Natural killer cell treated with Interleukin-12 subunit alpha and Interleukin-12 subunit beta and Interleukin-15 and Interleukin-18, amount 100 ng/mL, for 72 hours (primary cell): ENCODE data around the gene NPLOC4. TPM values are rescaled to one million over a fixed set of nuclear protein-coding genes. Genes with fewer than 3 reads are reported as not detected.
"Not testable (repeated sequence)": the region's sequence is repeated elsewhere in the genome, so short reads cannot be mapped to it uniquely, and the experiment has no call there.

Experiments
- ATAC-seq, 2 donors: fragments of 150-1000 bp; cut with Tn5 transposase in 1 of 2; sonication (Bioruptor Pico), chemical (Tn5 transposase) in 1 of 2; 2 replicates each; pipeline ENCODE4 v1.10.0; 2021
- DNase-seq: peaks from one replicate; pipeline ENCODE4 v3.0.0; 2022; ENCODE audit warnings: low spot score
- H3K27ac Mint-ChIP-seq, 2 donors: 1 replicate in 1 of 2; 2 replicates in 1 of 2; pipeline ENCODE4 v1.8.0; 2022; ENCODE audit warnings: mixed read lengths in 2 of 2, mild to moderate bottlenecking in 1 of 2, moderate library complexity in 1 of 2
- H3K27me3 Mint-ChIP-seq, 2 donors: 1 replicate in 1 of 2; 2 replicates in 1 of 2; pipeline ENCODE4 v1.8.0; 2022; ENCODE audit warnings: mixed read lengths in 2 of 2
- H3K36me3 Mint-ChIP-seq: one replicate; pipeline ENCODE4 v1.8.0; 2022; ENCODE audit warnings: mixed read lengths
- H3K4me1 Mint-ChIP-seq, 2 donors: 1 replicate in 1 of 2; 2 replicates in 1 of 2; pipeline ENCODE4 v1.8.0; 2022; ENCODE audit warnings: low read depth in 2 of 2, mixed read lengths in 2 of 2, mild to moderate bottlenecking in 1 of 2
- H3K4me3 Mint-ChIP-seq: one replicate; pipeline ENCODE4 v1.8.0; 2022; ENCODE audit warnings: mixed read lengths
- H3K9me3 Mint-ChIP-seq: 2 replicates; pipeline ENCODE4 v1.8.0; 2022; ENCODE audit warnings: mixed read lengths
- total RNA-seq, 2 donors: library from RNA; stranded (reverse); gene quantifications; one replicate each; pipeline ENCODE4 v1.2.3, GENCODE V29; 2022

The NPLOC4 gene
- total RNA-seq, 2 donors from 2014 or later, result 161 to 174 TPM

GRCh38 chr17:81603846-81604610, 32.9 kb downstream of the NPLOC4 start:
- Mint-ChIP-seq H3K4me3 (no peak overlapping the region), H3K36me3 (peaks cover 14% of the 10 kb centered on the region), H3K27ac (no peak overlapping the region), H3K27me3 (no peaks in the 10 kb centered on the region), H3K9me3 (no peaks in the 10 kb centered on the region), H3K4me1 (peaks cover 3 to 11% of the 10 kb centered on the region in 2 donors)
- DNase-seq (no peak), ATAC-seq (no peak)

GRCh38 chr17:81601525-81602120, 35.3 kb downstream of the NPLOC4 start:
- Mint-ChIP-seq H3K36me3 (peaks cover 14% of the 10 kb centered on the region), H3K4me1 (peaks cover 10 to 11% of the 10 kb centered on the region in 2 donors), H3K4me3 (no peak overlapping the region), H3K9me3 (no peaks in the 10 kb centered on the region), H3K27ac (no peak overlapping the region), H3K27me3 (no peaks in the 10 kb centered on the region)
- DNase-seq (peak; percentile 78), ATAC-seq (peak; percentile 73 to 75)

- Mint-ChIP-seq H3K4me3 (no peak overlapping the region), H3K27me3 (no peaks in the 10 kb centered on the region), H3K27ac (no peak overlapping the region), H3K4me1 (peaks cover 10 to 11% of the 10 kb centered on the region in 2 donors), H3K36me3 (peaks cover 14% of the 10 kb centered on the region), H3K9me3 (no peaks in the 10 kb centered on the region)
- peak; percentile 56 for DNase-seq
- no peak for ATAC-seq
Observed at GRCh38 chr17:81599719-81600486, 37.0 kb downstream of the NPLOC4 start.

- H3K4me3 Mint-ChIP-seq, result no peak overlapping the region
- H3K4me1 Mint-ChIP-seq, result peaks cover 2 to 3% of the 10 kb centered on the region in 2 donors
- no peaks in the 10 kb centered on the region for H3K27me3 Mint-ChIP-seq
- H3K9me3 Mint-ChIP-seq, result no peaks in the 10 kb centered on the region
- peaks cover 5% of the 10 kb centered on the region for H3K36me3 Mint-ChIP-seq
- no peak for ATAC-seq
- peak; percentile 34 for DNase-seq
- peak overlapping the region in 1 of 2 donors; percentile 11 for H3K27ac Mint-ChIP-seq
Observed at GRCh38 chr17:81593105-81593871, 43.6 kb downstream of the NPLOC4 start.

DNA sequence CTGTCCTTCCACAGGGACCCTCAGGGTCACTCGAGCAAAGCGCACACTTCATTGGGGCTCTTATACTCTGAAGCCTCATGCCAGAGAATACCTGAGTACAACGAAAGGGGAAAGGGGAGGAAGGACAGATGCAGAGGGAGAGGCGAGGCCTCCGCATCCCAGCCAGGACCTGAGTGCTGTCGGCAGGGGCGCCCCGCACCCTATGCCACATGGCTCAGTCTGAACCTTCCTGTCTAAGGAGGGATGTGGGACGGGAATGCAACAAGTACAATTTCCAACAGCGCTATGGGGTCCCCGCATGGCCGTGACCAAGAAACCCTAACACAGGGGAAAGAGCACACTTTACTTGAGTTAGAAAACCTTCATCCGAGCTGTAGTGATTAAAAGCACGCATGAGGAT, 44.9 kb downstream of the NPLOC4 start:
- ATAC-seq, result peak in 1 of 2 donors; percentile 9
- Mint-ChIP-seq H3K27me3 (no peaks in the 10 kb centered on the region), H3K36me3 (peaks cover 5% of the 10 kb centered on the region), H3K9me3 (no peaks in the 10 kb centered on the region), H3K27ac (no peak overlapping the region), H3K4me1 (no peaks in the 10 kb centered on the region), H3K4me3 (no peak overlapping the region)
- no peak for DNase-seq

DNA sequence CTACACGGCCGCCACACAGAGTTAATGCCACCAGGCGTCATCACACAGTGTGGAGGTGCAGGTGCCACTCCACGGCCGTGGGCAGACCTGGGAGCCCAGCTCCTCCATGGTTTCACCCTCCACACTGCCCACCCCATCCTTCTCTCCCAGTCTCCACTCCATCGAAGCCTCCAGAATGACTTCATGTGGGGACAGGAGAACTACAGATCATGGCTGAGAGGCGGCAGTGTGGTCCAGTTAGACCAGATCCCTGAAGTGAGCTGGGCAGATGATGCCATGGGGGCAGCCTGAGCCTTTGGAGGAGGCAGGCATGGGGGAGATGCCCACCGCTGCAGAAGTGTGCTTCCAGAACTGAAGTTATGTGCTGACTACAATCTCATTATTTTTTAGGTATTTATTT, 46.8 kb downstream of the NPLOC4 start:
- Mint-ChIP-seq H3K4me1 (no peaks in the 10 kb centered on the region), H3K4me3 (no peak overlapping the region), H3K9me3 (no peaks in the 10 kb centered on the region), H3K27me3 (no peaks in the 10 kb centered on the region), H3K36me3 (peaks cover 10% of the 10 kb centered on the region), H3K27ac (no peak overlapping the region)
- no peak for ATAC-seq
- no peak for DNase-seq

GRCh38 chr17:81589612-81590011, 47.3 kb downstream of the NPLOC4 start:
- ATAC-seq, result no peak
- H3K9me3 Mint-ChIP-seq, result no peaks in the 10 kb centered on the region
- H3K4me1 Mint-ChIP-seq, result no peaks in the 10 kb centered on the region
- peaks cover 10% of the 10 kb centered on the region for H3K36me3 Mint-ChIP-seq
- H3K27ac Mint-ChIP-seq, result no peak overlapping the region
- H3K4me3 Mint-ChIP-seq, result no peak overlapping the region
- H3K27me3 Mint-ChIP-seq, result no peaks in the 10 kb centered on the region
- no peak for DNase-seq

- Mint-ChIP-seq H3K27ac (no peak overlapping the region), H3K9me3 (no peaks in the 10 kb centered on the region), H3K4me3 (no peak overlapping the region), H3K36me3 (peaks cover 19% of the 10 kb centered on the region), H3K4me1 (no peaks in the 10 kb centered on the region), H3K27me3 (no peaks in the 10 kb centered on the region)
- peak; percentile 22 for DNase-seq
- no peak for ATAC-seq
Observed at GRCh38 chr17:81586096-81586495, 50.8 kb downstream of the NPLOC4 start.

DNA sequence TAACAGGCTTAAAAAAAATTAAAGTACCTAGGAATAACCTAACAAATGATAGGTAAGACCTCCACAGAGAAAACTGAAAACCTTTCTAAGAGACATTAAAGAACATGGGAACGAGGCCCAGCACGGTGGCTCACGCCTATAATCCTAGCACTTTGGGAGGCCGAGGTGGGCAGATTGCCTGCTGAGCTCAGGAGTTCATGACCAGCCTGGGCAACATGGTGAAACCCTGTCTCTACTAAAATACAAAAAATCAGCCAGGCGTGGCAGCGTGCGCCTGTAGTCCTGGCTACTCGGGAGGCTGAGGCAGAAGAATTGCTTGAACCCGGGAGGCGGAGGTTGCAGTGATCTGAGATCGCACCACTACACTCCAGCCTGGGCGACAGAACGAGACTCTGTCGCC, 52.1 kb downstream of the NPLOC4 start:
- peaks cover 19% of the 10 kb centered on the region for H3K36me3 Mint-ChIP-seq
- not testable (repeated sequence) for H3K4me1 Mint-ChIP-seq, DNase-seq, H3K4me3 Mint-ChIP-seq, H3K9me3 Mint-ChIP-seq, ATAC-seq, H3K27ac Mint-ChIP-seq, H3K27me3 Mint-ChIP-seq

DNA sequence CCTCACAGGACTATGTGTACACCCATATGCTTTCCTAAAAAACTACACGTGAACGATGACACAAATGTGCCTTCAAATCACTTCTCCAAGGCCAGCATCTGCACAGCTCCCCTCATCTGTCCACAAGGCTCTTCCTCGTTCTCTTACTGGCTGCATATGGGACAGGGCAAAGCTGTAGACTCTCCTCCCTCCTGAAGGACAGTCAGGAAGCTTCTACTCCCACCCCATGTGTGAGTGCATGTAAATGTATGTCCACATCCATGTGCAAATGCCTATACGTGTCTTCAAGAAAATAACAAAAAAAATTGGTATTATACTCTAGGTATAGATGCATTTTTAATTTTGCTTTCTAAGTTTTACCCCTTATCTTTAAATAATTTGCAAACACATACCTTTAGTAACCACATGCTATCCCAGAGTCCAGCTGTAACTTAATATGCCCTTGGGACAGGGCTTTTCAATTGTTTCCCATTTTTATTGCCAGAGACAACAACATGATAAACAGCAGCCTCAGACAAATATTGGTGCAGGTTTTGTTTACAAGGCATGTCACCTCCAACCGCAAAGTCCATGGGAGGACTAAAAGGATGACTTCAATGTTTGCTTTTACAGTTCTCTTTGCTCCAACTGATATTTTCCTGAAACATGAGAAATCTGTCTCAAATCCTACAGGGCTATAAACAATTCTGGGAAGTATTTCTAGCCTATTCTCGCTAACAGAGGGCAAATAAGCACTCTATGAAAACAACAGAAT, 53.1 kb downstream of the NPLOC4 start:
- no peak overlapping the region for H3K27ac Mint-ChIP-seq
- H3K4me1 Mint-ChIP-seq, result peaks cover 0 to 11% of the 10 kb centered on the region in 2 donors
- DNase-seq, result no peak
- H3K9me3 Mint-ChIP-seq, result no peaks in the 10 kb centered on the region
- H3K27me3 Mint-ChIP-seq, result no peaks in the 10 kb centered on the region
- H3K4me3 Mint-ChIP-seq, result no peak overlapping the region
- ATAC-seq, result no peak
- peaks cover 18% of the 10 kb centered on the region for H3K36me3 Mint-ChIP-seq

- Mint-ChIP-seq H3K27me3 (no peaks in the 10 kb centered on the region), H3K9me3 (no peaks in the 10 kb centered on the region), H3K27ac (no peak overlapping the region), H3K4me1 (peaks cover 9 to 16% of the 10 kb centered on the region in 2 donors), H3K36me3 (peaks cover 14% of the 10 kb centered on the region), H3K4me3 (no peak overlapping the region)
- ATAC-seq (no peak), DNase-seq (no peak)
Observed at GRCh38 chr17:81582749-81583148, 54.2 kb downstream of the NPLOC4 start.

GRCh38 chr17:81582341-81582740, 54.6 kb downstream of the NPLOC4 start:
- ATAC-seq (no peak), DNase-seq (no peak)
- no peak overlapping the region for H3K27ac Mint-ChIP-seq
- no peaks in the 10 kb centered on the region for H3K9me3 Mint-ChIP-seq
- no peak overlapping the region for H3K4me3 Mint-ChIP-seq
- peaks cover 12 to 20% of the 10 kb centered on the region in 2 donors for H3K4me1 Mint-ChIP-seq
- no peaks in the 10 kb centered on the region for H3K27me3 Mint-ChIP-seq
- H3K36me3 Mint-ChIP-seq, result peaks cover 17% of the 10 kb centered on the region

DNA sequence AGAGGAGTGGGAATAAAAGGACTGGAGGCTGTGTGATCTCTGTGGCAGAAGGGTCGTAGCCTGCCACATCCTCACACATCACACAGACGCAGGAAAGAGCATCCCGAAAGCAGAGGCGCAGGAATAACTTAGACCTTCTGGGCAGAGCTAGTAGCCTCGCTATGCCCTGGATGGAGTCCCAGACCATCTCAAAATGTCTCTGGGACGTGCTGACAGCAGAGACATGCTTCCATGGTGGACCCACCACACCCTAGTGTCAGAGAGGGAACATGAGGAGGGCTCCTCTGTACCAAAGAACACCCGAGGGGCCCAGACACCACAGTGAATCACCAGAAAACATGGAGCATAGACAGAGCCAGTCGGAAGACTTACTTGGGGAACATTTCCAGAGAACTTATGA, 55.2 kb downstream of the NPLOC4 start:
- Mint-ChIP-seq H3K4me1 (peaks cover 12 to 21% of the 10 kb centered on the region in 2 donors), H3K27me3 (no peaks in the 10 kb centered on the region), H3K4me3 (no peak overlapping the region), H3K36me3 (peaks cover 17% of the 10 kb centered on the region), H3K9me3 (no peaks in the 10 kb centered on the region), H3K27ac (no peak overlapping the region)
- DNase-seq (peak; percentile 28), ATAC-seq (no peak)
